ENCODE results near the gene KRT79.

Gene KRT79

GRCh38 chr12:52836491-52837412, 2.6 kb upstream of the KRT79 start:
- Mint-ChIP-seq H3K36me3 (ENCODE audit: insufficient read depth) (no peaks in the 10 kb centered on the region), H3K4me1 (ENCODE audit: low read depth in 2 of 2) (peaks cover 15 to 18% of the 10 kb centered on the region in 2 donors), H3K27me3 (peaks cover 0 to 65% of the 10 kb centered on the region in 2 donors), H3K4me3 (peak overlapping the region; percentile 36 to 54), H3K27ac (peak overlapping the region; percentile 87 to 93), H3K9me3 (no peaks in the 10 kb centered on the region)
- DNase-seq (no peak), ATAC-seq (replicated peaks) (no peak)

- Mint-ChIP-seq H3K4me3 (peak overlapping the region in 1 of 2 donors; percentile 12), H3K4me1 (ENCODE audit: low read depth in 2 of 2) (peaks cover 15 to 18% of the 10 kb centered on the region in 2 donors), H3K27ac (peak overlapping the region; percentile 84 to 87), H3K9me3 (no peaks in the 10 kb centered on the region), H3K36me3 (ENCODE audit: insufficient read depth) (no peaks in the 10 kb centered on the region), H3K27me3 (peaks cover 0 to 60% of the 10 kb centered on the region in 2 donors)
- ATAC-seq (replicated peaks) (peak; percentile 76), DNase-seq (peak in 1 of 3 experiments; percentile 43)
Observed at GRCh38 chr12:52836042-52836466, 1.9 kb upstream of the KRT79 start.

DNA sequence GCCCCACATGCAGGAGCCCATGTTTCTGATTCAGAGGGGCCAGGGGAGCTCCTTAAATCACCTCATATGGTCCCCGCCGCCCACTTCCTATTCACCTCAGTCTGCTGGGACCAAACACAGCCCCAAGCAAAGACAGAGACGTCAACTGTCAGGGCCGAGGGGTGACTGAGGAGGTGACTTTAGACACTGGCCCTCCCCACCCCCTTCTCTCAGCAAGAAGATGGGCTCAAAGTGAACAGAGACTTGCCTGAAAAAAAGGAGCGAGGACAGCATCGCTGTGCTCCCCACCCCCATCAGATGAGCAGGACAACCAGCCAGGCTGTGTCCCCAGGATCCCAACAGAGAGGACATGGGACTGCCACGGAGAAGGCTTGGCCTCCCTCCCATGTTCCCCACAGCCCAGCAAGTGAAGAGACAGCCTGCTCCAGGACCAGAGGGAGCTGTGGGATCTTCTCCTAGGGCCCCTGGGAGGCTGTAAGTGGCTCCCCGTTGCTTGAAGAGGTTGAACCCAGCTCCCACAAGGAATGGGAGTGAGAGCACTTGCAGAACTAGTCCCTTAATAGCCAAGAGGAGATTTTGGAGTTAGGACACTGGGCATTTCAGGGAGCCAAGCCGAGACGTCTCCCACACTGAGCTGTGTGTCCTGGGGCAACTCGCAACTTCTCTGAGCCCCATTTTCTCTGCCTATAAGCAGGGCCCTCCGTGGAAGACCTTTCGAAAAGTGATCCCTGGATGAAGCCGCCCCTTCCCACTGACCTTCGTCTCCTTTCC, 1.3 kb upstream of the KRT79 start:
- Mint-ChIP-seq H3K4me3 (peak overlapping the region in 1 of 2 donors; percentile 12), H3K27ac (peak overlapping the region; percentile 84 to 87), H3K4me1 (ENCODE audit: low read depth in 2 of 2) (peaks cover 15 to 18% of the 10 kb centered on the region in 2 donors), H3K9me3 (no peaks in the 10 kb centered on the region), H3K27me3 (peaks cover 0 to 54% of the 10 kb centered on the region in 2 donors), H3K36me3 (ENCODE audit: insufficient read depth) (no peaks in the 10 kb centered on the region)
- ATAC-seq (replicated peaks), result no peak
- DNase-seq, result no peak

GRCh38 chr12:52834727-52835001, 553 bp upstream of the KRT79 start:
- peak overlapping the region in 1 of 2 donors; percentile 47 for H3K27ac Mint-ChIP-seq
- peaks cover 15 to 18% of the 10 kb centered on the region in 2 donors for H3K4me1 Mint-ChIP-seq (ENCODE audit: low read depth in 2 of 2)
- no peaks in the 10 kb centered on the region for H3K9me3 Mint-ChIP-seq
- no peak for ATAC-seq (replicated peaks)
- peaks cover 2% of the 10 kb centered on the region for H3K36me3 Mint-ChIP-seq (ENCODE audit: insufficient read depth)
- no peak for DNase-seq
- H3K27me3 Mint-ChIP-seq, result peaks cover 0 to 54% of the 10 kb centered on the region in 2 donors
- H3K4me3 Mint-ChIP-seq, result no peak overlapping the region

GRCh38 chr12:52832985-52833905, 866 bp downstream of the KRT79 start:
- DNase-seq, result no peak
- Mint-ChIP-seq H3K4me1 (ENCODE audit: low read depth in 2 of 2) (peaks cover 15 to 18% of the 10 kb centered on the region in 2 donors), H3K27ac (peak overlapping the region in 1 of 2 donors; percentile 44), H3K4me3 (no peak overlapping the region), H3K9me3 (no peaks in the 10 kb centered on the region), H3K27me3 (peaks cover 0 to 40% of the 10 kb centered on the region in 2 donors), H3K36me3 (ENCODE audit: insufficient read depth) (peaks cover 2% of the 10 kb centered on the region)
- ATAC-seq (replicated peaks), result no peak

DNA sequence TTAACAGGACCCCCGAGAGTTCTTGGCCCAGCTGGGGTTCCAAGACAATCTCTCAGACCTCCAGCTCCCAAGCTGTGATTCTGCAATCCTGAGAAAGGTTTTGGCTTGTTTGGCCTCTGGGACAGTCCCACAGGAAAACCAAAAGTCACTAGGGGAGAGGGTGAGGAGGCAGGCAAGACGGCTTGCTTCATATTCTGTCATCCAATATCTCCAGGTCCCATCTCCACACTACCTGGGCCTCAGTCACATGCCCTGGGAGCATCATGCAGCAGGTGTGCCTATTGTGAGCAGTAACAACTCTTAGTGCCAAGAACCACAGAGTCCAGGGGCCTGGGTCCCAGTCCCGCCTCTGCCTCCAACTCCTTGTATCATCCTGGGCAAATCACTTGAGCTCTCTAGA, 1.7 kb downstream of the KRT79 start:
- Mint-ChIP-seq H3K9me3 (no peaks in the 10 kb centered on the region), H3K27ac (no peak overlapping the region), H3K4me1 (ENCODE audit: low read depth in 2 of 2) (peaks cover 15 to 17% of the 10 kb centered on the region in 2 donors), H3K36me3 (ENCODE audit: insufficient read depth) (peaks cover 2% of the 10 kb centered on the region), H3K27me3 (peaks cover 0 to 32% of the 10 kb centered on the region in 2 donors), H3K4me3 (no peak overlapping the region)
- DNase-seq, result no peak
- ATAC-seq (replicated peaks), result no peak

DNA sequence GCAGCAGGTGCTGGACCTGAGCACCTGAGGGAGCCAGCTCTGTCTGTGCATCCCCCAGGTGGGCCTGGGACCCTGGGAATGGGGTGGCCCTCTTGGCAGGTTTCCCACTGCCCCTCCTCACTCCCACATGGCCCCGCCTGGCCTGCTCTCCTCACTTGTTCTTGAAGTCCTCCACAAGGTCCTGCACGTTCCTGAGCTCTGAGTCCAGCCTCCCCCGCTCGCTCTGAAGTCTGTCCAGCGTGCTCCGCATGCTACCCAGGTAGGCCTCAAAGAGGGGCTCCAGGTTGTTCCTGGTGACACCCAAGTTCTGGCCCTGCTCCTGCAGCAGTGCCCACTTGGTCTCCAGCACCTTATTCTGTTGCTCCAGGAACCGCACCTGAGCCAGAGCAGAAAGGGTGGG, 2.9 kb downstream of the KRT79 start:
- Mint-ChIP-seq H3K36me3 (ENCODE audit: insufficient read depth) (peaks cover 2% of the 10 kb centered on the region), H3K27me3 (peaks cover 0 to 22% of the 10 kb centered on the region in 2 donors), H3K9me3 (no peaks in the 10 kb centered on the region), H3K4me1 (ENCODE audit: low read depth in 2 of 2) (peaks cover 4 to 8% of the 10 kb centered on the region in 2 donors), H3K4me3 (no peak overlapping the region), H3K27ac (peak overlapping the region in 1 of 2 donors; percentile 6)
- ATAC-seq (replicated peaks), result no peak
- DNase-seq, result no peak

DNA sequence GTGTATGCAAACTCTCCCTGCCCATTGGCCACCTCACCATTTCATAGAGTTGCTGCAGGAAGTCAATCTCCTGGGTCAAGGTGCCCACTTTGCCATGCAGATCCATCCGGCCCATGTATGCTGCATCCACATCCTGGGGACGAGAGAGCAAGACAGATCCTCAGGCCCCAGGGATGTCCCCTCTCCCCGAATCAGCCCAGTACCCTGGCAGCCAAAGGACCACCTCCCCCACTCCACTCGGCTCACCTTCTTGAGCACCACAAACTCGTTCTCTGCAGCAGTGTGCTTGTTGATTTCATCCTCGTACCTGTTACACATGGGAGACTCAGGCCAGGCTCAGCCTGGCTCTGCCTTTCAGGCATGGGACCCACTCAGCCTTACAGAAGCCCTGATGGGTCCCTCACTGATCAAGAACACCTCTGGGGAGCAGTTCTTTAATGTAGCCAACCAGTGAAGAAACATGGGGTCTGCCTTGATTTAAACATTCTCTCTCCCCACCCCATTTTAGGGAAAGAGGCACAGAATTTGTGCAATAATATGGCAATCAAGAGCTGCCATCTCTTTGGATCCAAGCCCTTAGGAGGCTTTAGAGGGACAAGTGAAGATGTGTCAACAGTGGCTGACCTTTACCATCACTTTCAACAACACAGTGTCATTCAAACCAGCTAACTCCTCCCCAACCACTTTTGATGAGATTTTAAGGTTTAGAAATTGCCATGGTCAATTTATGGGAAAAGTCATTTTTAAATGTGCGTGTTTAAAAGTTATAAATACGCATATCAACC, 3.9 kb downstream of the KRT79 start:
- Mint-ChIP-seq H3K4me3 (no peak overlapping the region), H3K9me3 (no peaks in the 10 kb centered on the region), H3K4me1 (ENCODE audit: low read depth in 2 of 2) (no peaks in the 10 kb centered on the region), H3K27ac (peak overlapping the region in 1 of 2 donors; percentile 6), H3K27me3 (peaks cover 0 to 22% of the 10 kb centered on the region in 2 donors), H3K36me3 (ENCODE audit: insufficient read depth) (peaks cover 2% of the 10 kb centered on the region)
- DNase-seq, result no peak
- ATAC-seq (replicated peaks), result no peak

DNA sequence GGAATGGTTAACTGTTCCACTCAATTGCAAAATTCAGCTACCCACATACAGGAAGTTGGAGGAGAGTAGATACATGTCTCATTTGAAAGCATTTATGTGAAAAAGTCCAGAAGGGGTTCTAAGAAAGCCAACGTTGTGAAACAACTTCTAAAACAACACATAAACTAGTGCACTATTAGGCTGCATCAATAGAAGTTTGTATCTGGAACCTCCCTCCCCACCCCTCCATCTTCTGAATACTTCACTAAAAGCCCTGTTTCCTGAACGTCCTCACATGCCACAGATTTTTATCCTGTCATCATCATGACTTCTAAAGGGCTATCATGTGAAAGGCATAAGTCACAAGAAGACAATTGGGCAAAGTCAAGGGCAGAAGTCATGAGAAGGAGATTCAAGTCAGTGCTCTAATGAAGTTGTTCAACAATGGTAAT, 5.5 kb downstream of the KRT79 start:
- H3K9me3 Mint-ChIP-seq, result no peaks in the 10 kb centered on the region
- H3K27ac Mint-ChIP-seq, result no peak overlapping the region
- no peak for ATAC-seq (replicated peaks)
- no peaks in the 10 kb centered on the region for H3K4me1 Mint-ChIP-seq (ENCODE audit: low read depth in 2 of 2)
- H3K36me3 Mint-ChIP-seq (ENCODE audit: insufficient read depth), result peaks cover 2% of the 10 kb centered on the region
- no peak overlapping the region for H3K4me3 Mint-ChIP-seq
- H3K27me3 Mint-ChIP-seq, result peaks cover 0 to 27% of the 10 kb centered on the region in 2 donors
- no peak for DNase-seq

DNA sequence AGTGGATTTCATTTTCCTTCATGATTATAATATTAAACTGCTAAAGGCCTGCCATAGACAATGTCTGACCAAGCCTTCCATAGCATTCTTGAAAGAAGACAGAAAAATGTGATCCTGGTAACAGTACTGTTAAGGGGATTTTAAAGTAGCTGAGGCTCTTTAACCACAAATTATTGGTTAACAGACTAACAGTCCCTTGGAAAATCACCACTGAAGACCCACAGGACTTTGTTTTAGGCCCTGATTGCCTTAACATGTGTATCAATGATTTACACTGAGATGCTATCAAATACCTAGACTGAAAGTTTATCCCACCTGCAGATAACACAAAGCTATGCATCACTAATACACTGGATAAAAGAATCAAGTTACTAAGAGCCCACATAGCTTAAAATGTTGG, 6.0 kb downstream of the KRT79 start:
- Mint-ChIP-seq H3K27ac (no peak overlapping the region), H3K36me3 (ENCODE audit: insufficient read depth) (peaks cover 2% of the 10 kb centered on the region), H3K27me3 (peaks cover 3 to 30% of the 10 kb centered on the region in 2 donors), H3K9me3 (no peaks in the 10 kb centered on the region), H3K4me1 (ENCODE audit: low read depth in 2 of 2) (no peaks in the 10 kb centered on the region), H3K4me3 (no peak overlapping the region)
- ATAC-seq (replicated peaks) (no peak), DNase-seq (no peak)

DNA sequence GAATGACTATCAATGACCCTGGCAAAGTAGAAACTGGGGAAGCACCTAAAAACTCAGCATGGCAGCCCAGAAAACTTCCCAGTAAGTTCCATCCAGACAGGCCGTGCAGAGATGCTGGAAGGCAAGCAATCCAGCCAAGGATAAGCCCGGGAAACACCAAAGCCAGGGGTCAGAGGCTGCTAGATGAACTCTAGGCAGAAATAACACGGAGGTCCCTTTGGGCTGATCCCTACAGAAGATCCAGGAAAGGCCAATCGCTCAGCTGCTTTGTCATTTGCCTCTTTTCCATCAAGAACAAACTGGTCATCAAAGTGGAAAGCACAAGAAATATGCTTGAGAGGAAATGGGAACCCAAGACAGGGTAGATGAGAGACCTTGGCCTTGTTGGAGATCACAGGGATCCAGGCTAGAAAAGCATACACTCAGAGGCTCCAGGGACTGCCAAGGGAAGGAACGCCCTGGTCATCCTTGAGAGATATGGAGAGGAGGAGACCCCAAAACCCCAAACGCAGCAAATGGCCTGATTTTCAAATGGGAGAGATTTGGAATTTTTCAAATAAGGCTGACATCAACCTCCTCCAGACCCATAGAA, 6.5 kb downstream of the KRT79 start:
- no peak overlapping the region for H3K27ac Mint-ChIP-seq
- DNase-seq (no peak), ATAC-seq (replicated peaks) (no peak)
- H3K9me3 Mint-ChIP-seq, result no peaks in the 10 kb centered on the region
- H3K27me3 Mint-ChIP-seq, result peaks cover 7 to 30% of the 10 kb centered on the region in 2 donors
- H3K36me3 Mint-ChIP-seq (ENCODE audit: insufficient read depth), result peaks cover 2% of the 10 kb centered on the region
- no peaks in the 10 kb centered on the region for H3K4me1 Mint-ChIP-seq (ENCODE audit: low read depth in 2 of 2)
- H3K4me3 Mint-ChIP-seq, result no peak overlapping the region
